Heart right ventricle (tissue), 16 donors: ENCODE measurements around the gene CLEC16A. TPM values are rescaled to one million over a fixed set of nuclear protein-coding genes. Genes with fewer than 3 reads are reported as not detected.

Source experiments
- ATAC-seq, 8 donors: fragments of 200-7000 bp; cut with Tn5 transposase; one replicate each; pipeline ENCODE4 v1.9.1; 2020; ENCODE audit warnings: mild to moderate bottlenecking in 8 of 8, moderate library complexity in 8 of 8, moderate number of reproducible peaks in 1 of 8
- DNase-seq, 2 donors: peaks; one replicate each; pipeline ENCODE4 v3.0.0-alpha.2; 2020
- H3K27ac ChIP-seq, 10 donors: fragments of 200-600 bp; sonication (generic) in 2 of 10; one replicate each; pipeline versions ENCODE4 v1.5.0 to v1.8.0; 2020 to 2022; ENCODE audit warnings: mild to moderate bottlenecking in 3 of 10
- H3K27me3 ChIP-seq, 7 donors: fragments of 200-600 bp; one replicate each; pipeline ENCODE4 v1.8.0; 2021 to 2022; ENCODE audit warnings: mild to moderate bottlenecking in 2 of 7
- H3K36me3 ChIP-seq, 9 donors: fragments of 200-600 bp; sonication (generic) in 1 of 9; one replicate each; pipeline versions ENCODE4 v1.5.0 to v1.8.0; 2020 to 2022; ENCODE audit warnings: mild to moderate bottlenecking in 2 of 9
- H3K4me1 ChIP-seq, 9 donors: fragments of 200-600 bp; sonication (generic) in 1 of 9; one replicate each; pipeline versions ENCODE4 v1.5.0 to v1.8.0; 2020 to 2022; ENCODE audit warnings: mild to moderate bottlenecking in 4 of 9
- H3K4me3 ChIP-seq, 10 donors: fragments of 200-600 bp; sonication (generic) in 2 of 10; one replicate each; pipeline versions ENCODE4 v1.5.0 to v1.8.0; 2020 to 2022; ENCODE audit warnings: mild to moderate bottlenecking in 7 of 10, moderate library complexity in 2 of 10
- H3K9me3 ChIP-seq, 11 donors: fragments of 200-600 bp in 10 of 11; sonication (generic) in 2 of 11; one replicate each; pipeline versions ENCODE4 v1.5.0 to v1.8.0; 2013 to 2022; ENCODE audit warnings: mild to moderate bottlenecking in 2 of 11, control low read depth in 1 of 11, moderate library complexity in 1 of 11
- CTCF ChIP-seq, 9 donors: fragments of 200-600 bp; sonication (generic) in 2 of 9; IDR thresholded peaks; one replicate each; pipeline versions ENCODE4 v1.5.0 to v1.8.0; 2021 to 2022; ENCODE audit warnings: antibody characterized with exemption in 9 of 9, mild to moderate bottlenecking in 5 of 9, moderate library complexity in 1 of 9
- WGBS, 2 donors: extraction: QIAGEN DNeasy Blood & Tissue Kit; methylation state at CpG; one replicate each; pipeline ENCODE4 v1.1.7; 2013; ENCODE audit warnings: inconsistent platforms in 1 of 2; 5-methylcytosine and 5-hydroxymethylcytosine counted together
- intact Hi-C, 10 donors: fragments of 100-400 bp; cut with DNase I; formaldehyde crosslinking; loops; one replicate each; pipeline versions ENCODE4 v1.11.1 to v1.14.2; 2022
- polyA plus RNA-seq, 2 donors: library from polyadenylated mRNA; stranded (reverse); fragments of 200-250 nt; gene quantifications; one replicate each; pipeline ENCODE4 v1.2.3, GENCODE V29; 2013
- total RNA-seq, 10 donors: library from RNA; stranded (reverse); fragmentation: NEBNext Ultra II Directional in 3 of 10; extraction: Animal tissue kit (Norgen Biotek cat#: 25700) in 3 of 10; gene quantifications; one replicate each; pipeline versions ENCODE4 v1.2.1 to v1.2.4, GENCODE V29; 2021 to 2023
- donor health status: Arrhythmogenic right ventricular cardiomyopathy.
- donor health status: ischemic (EF 13 %, LVEDD 7.1; RV severe dilation, severe dysfunction).
- donor health status: healthy with polysubstance abuse.
- donor health status: DM: no; HTN: yes; CAD: no.
- donor health status: DM: no; HTN: no; CAD: no.
- donor health status: ischemic (EF 25% LVEDD 6.9; RV normal size, moderate dysfunction).
- donor health status: ischemic (EF 25% LVEDD 5.7; RV mildly dilated, moderate dysfunction).
- donor health status: healthy.
- donor health status: DM: yes; HTN: yes; CAD: no.
- donor health status: Ischemic cardiomyopathy.
- donor health status: ischemic (EF 35%, LVEDD 5.7; RV mildly dilated, moderate dysfunction).
- donor health status: nonischemic (EF 11% LVEDD 7.7; RV severe dilation, severe dysfunction).
- donor health status: DM: yes; HTN: yes; CAD: no.
- donor health status: PGD.
- donor health status: ischemic (EF 29% LVEDD 5.4; RV normal size, mild dysfunction).
- donor health status: nonischemic (EF 23%, LVEDD 6.1; RV moderate dilation, normal function).

CLEC16A gene
- total and polyA plus RNA-seq, 12 donors: 12.1 to 30.8 (median 23.0) TPM

- no peak for TF ChIP-seq CTCF (IDR thresholded peaks at IDR 0.05)
- Histone ChIP-seq H3K4me3 (no peak overlapping the region), H3K9me3 (no peaks in the 10 kb centered on the region), H3K4me1 (peaks cover 0 to 31% (median 16%) of the 10 kb centered on the region in 9 donors), H3K27me3 (no peaks in the 10 kb centered on the region), H3K36me3 (peaks cover 0 to 35% (median 0%) of the 10 kb centered on the region in 9 donors), H3K27ac (no peak overlapping the region)
- 99 to 100% methylated on average over 4 of the region's 4 CpGs for WGBS, 2 donors
- ATAC-seq: no peak
- intact Hi-C loops: loop anchor here in 1 of 10 donors (5.0 kb wide), 2 partner anchors 124 to 496 kb away; no protein-coding TSS in a partner anchor
- DNase-seq: no peak
Observed at GRCh38 chr16:11095935-11096334, 151.6 kb downstream of the CLEC16A start.

DNA sequence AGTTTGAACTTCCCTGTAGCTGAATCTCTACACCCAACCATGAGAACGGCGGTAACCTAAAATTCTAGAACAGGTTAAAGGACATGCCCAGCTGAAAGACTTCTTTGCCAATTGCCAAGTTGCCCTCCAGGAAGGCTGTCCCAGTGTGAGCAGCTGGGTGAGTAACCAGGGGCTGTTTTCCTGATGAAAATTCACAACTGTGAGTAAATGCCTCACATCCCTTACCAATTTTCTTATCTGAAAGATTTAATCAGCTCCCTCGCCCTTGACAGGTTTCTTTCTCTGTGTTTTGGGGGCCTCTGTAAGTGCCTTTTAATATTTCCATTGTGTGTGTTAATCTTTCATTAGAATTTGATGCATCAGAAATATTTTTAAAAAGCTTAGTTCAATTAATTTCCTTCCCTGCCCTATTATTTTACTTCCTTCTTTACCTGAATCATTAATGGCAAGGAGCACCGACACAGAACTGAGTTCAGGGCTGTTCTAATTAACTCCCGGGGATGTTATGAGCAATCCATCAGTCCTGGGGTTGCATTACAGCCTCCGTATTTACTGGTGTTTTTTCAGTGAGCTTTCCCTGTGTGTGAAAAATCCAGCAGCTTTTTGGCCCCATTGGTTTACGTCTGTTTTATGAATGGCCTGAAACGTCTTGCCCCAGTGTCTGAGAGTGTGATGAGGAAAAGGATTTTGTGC lies 152.9 kb downstream of the CLEC16A start:
- H3K4me3 ChIP-seq: no peak overlapping the region
- peaks cover 0 to 44% (median 29%) of the 10 kb centered on the region in 9 donors for H3K4me1 ChIP-seq
- H3K9me3 ChIP-seq: no peaks in the 10 kb centered on the region
- H3K27me3 ChIP-seq: no peaks in the 10 kb centered on the region
- no peak for TF ChIP-seq CTCF (IDR thresholded peaks at IDR 0.05)
- 87 to 97% methylated on average over 8 of the region's 8 CpGs for WGBS, 2 donors
- DNase-seq: no peak
- H3K36me3 ChIP-seq: peaks cover 0 to 26% (median 0%) of the 10 kb centered on the region in 9 donors
- no peak for ATAC-seq
- intact Hi-C loops: loop anchor here in 1 of 10 donors (5.0 kb wide), 2 partner anchors 125 to 495 kb away; no protein-coding TSS in a partner anchor
- no peak overlapping the region for H3K27ac ChIP-seq

DNA sequence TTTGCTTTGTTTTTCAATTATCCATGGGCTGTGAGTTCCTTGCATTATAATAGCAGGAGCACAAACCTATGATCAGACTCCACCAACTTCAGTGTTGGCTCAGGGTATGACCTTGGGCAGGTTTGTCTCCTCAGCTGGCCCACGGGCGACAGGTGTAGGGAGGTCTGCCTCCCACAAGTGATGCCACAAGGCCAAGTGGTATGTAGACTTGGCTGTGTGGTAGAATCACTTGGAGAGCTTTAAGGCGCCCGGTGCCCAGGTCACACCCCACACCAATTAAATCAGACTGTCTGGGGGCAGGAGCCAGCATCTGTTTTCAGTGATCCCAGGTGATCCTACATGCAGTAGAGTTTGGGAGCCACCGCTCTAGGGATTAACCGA lies 153.4 kb downstream of the CLEC16A start:
- TF ChIP-seq CTCF (IDR thresholded peaks at IDR 0.05): no peak
- DNase-seq: no peak
- intact Hi-C loops: loop anchor here in 1 of 10 donors (5.0 kb wide), 2 partner anchors 125 to 495 kb away; no protein-coding TSS in a partner anchor
- peaks cover 0 to 25% (median 0%) of the 10 kb centered on the region in 9 donors for H3K36me3 ChIP-seq
- no peak for ATAC-seq
- no peak overlapping the region for H3K27ac ChIP-seq
- H3K4me1 ChIP-seq: peaks cover 0 to 48% (median 35%) of the 10 kb centered on the region in 9 donors
- H3K4me3 ChIP-seq: no peak overlapping the region
- H3K27me3 ChIP-seq: no peaks in the 10 kb centered on the region
- WGBS, 2 donors: 96 to 97% methylated on average over 6 of the region's 6 CpGs
- no peaks in the 10 kb centered on the region for H3K9me3 ChIP-seq

GRCh38 chr16:11098601-11099390 lies 154.4 kb downstream of the CLEC16A start:
- DNase-seq: no peak
- Histone ChIP-seq H3K27ac (no peak overlapping the region), H3K9me3 (no peaks in the 10 kb centered on the region), H3K4me3 (no peak overlapping the region), H3K27me3 (no peaks in the 10 kb centered on the region), H3K4me1 (peaks cover 0 to 49% (median 44%) of the 10 kb centered on the region in 9 donors), H3K36me3 (peaks cover 0 to 25% (median 0%) of the 10 kb centered on the region in 9 donors)
- intact Hi-C loops: loop anchor here in 1 of 10 donors (5.0 kb wide), 2 partner anchors 126 to 494 kb away; no protein-coding TSS in a partner anchor
- 88 to 89% methylated on average over 17 of the region's 17 CpGs for WGBS, 2 donors
- TF ChIP-seq CTCF (IDR thresholded peaks at IDR 0.05): no peak
- ATAC-seq: peak in 1 of 8 donors; percentile 12
